Measurements from ENCODE around the gene KIF26B.

GRCh38 chr1:245432228-245432875, 277.6 kb downstream of the KIF26B start:
- TF ChIP-seq CTCF (conservative IDR thresholded peaks at IDR 0.05; ENCODE audit: low read depth in 2 of 2): no peak
- TF ChIP-seq STAT1 (IDR thresholded peaks at IDR 0.05; ENCODE audit: unreplicated experiment): no peak
- no peak for TF ChIP-seq POLR2AphosphoS5 (IDR thresholded peaks at IDR 0.05; ENCODE audit: low read depth)
- TF ChIP-seq EZH2 (IDR thresholded peaks at IDR 0.05; ENCODE audit: low read depth, unreplicated experiment): no peak
- TF ChIP-seq ZNF462 (CRISPR knock-in tag; IDR thresholded peaks at IDR 0.05): no peak
- TF ChIP-seq REST (IDR thresholded peaks at IDR 0.05; ENCODE audit: unreplicated experiment): no peak
- no peak for TF ChIP-seq EZH2phosphoT487 (IDR thresholded peaks at IDR 0.05; ENCODE audit: unreplicated experiment)
- TF ChIP-seq CREB1 (CRISPR knock-in tag; IDR thresholded peaks at IDR 0.05; ENCODE audit: low read depth): no peak
- TF ChIP-seq ZNF114 (CRISPR knock-in tag; IDR thresholded peaks at IDR 0.05): no peak
- no peak for TF ChIP-seq JUNB (IDR thresholded peaks at IDR 0.05; ENCODE audit: unreplicated experiment)
- no peak for TF ChIP-seq ETS1 (IDR thresholded peaks at IDR 0.05)
- no peak for TF ChIP-seq ZNF331 (CRISPR knock-in tag; IDR thresholded peaks at IDR 0.05; ENCODE audit: low read depth)
- TF ChIP-seq NANOG (IDR thresholded peaks at IDR 0.05; ENCODE audit: borderline replicate concordance): no peak
